Glomerular visceral epithelial cell (primary cell): ENCODE measurements around the gene CYP4V2.
"Not testable (repeated sequence)": the region's sequence is repeated elsewhere in the genome, so short reads cannot be mapped to it uniquely, and the experiment has no call there.

Source experiments
- DNase-seq: peaks from one replicate; pipeline ENCODE4 v3.0.0-alpha.2; 2016; ENCODE audit errors: extremely low spot score

The CYP4V2 gene

DNA sequence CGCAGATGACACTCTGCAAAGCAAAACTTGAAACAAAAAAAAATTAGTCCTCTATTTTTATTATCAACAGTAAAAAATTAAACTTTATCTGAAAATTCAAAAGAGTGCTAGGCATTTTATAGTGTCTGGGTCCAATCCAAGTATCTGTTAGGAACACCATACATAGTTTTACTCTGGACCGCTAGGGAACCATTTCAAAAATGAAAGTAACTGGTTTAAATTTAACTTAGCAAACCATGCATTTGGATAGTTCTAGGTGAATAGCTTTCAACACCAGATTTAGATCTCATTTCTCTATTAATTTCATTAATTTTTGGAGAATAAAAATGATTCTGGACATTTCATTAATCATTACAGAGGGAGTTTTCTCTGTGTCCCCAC, 37.1 kb downstream of the CYP4V2 start:
- DNase-seq: no peak

DNA sequence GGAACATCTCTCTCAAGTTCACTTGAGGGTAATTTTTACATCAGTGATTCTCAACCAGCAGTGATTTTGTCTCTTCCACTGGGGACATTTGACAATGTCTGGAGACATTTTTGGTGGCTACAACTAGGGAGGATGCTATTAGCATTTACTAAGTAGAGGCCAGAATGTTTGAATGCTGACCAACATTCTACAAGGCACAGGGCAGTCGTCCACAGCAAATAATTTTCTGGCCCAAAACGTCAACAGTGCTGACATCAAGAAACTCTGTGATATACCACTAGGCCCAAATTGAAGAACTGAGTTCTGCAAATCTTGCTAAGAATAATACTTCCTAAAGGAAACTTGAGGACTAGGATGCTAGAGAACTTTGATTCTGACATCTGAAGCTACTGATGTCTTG, 43.0 kb downstream of the CYP4V2 start:
- DNase-seq: no peak

DNA sequence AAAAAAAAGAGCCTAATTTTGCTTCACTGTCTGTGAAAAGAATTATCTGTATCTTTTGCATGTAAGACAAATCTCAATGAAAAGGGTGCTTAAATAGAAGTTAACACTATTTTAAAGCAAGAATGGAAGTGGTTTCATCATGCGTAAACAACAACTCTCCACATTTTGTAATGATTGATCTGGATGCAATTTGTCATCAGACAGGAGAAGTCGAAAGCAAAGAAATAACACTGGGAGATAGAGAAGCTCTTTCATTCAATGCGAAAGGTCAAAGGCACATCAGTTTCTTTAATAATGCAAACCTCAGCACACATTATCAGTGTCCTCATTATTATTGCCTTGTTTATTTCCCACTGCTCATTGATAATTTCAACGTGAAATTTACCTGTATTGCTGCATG, 44.8 kb downstream of the CYP4V2 start:
- DNase-seq: no peak

DNA sequence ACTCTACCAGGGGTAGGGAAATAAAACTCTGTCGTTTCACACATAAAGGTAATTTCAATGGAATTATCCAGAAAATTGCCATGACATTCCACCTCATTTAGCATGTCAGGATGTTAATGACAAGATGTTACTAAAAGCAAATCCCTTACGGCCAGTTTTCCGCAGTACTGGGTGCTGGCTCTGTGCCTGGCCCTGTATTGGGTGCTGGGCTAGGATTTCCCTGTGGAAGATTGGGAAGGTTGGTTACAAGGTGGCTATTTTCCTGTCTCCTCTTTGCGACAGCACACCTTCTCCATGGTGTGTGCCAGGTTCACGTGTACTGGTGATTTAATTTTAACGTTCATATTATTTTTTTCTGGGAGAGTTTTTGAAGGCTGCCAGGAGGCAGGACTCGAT, 49.1 kb downstream of the CYP4V2 start:
- DNase-seq: no peak

DNA sequence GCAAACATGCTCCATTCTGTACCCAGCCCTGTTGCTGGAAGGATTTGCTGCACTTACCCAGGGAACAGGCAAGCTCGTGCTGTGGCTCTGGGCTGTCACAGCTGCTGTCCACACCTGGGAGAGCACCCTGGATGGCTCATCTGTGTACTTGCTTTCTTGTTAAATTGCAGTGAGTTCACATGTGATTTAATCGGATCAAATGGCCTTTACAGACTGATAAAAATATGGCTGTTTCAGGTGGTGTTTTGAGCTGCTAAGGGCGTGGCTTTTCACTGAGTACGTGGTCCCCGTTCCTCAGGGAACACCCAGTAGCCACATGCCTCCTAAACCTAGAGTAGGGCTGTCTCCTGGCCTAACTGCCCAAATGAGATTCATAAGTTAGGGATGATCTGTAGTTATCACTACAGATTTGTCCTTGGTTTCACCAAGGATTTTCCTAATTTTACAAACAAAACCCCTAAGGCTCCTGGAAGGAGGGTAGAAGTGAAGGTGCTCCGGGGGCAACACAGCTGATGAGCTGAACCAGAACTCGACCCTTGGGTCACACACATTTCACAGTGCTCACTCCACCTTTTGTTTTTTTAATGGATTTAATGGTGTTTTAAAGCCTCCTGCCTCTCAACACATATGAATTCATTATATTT, 49.6 kb downstream of the CYP4V2 start:
- no peak for DNase-seq

DNA sequence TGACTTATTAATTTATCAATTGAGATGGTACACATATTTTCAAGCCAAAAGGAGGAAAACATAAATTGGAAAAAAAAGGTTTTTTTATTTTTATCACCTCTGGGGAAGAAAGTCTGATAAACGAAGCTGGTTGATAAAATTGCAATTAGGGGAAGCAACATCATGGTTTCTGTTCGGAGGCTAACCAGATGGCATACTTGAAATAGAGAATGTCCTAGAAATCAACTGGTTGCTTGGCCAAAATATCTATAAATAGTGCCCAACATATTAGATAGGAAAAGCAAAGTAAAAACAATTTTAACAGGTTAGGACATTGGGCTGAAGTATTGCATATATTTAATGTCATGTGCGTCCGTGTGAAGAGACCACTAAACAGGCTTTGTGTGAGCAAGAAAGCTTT, 50.2 kb downstream of the CYP4V2 start:
- DNase-seq: no peak

DNA sequence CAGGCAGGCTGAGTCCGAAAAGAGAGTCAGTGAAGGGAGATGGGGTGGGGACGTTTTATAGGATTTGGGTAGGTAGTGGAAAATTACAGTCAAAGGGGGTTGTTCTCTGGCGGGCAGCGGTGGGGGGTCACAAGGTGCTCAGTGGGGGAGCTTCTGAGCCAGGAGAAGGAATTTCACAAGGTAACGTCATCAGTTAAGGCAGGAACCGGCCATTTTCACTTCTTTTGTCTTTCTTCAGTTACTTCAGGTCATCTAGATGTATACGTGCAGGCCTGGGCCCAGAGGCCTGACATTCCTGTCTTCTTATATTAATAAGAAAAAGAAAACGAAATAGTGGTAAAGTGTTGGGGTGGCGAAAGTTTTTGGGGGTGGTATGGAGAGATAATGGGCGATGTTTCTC, 50.7 kb downstream of the CYP4V2 start:
- DNase-seq: not testable (repeated sequence)

DNA sequence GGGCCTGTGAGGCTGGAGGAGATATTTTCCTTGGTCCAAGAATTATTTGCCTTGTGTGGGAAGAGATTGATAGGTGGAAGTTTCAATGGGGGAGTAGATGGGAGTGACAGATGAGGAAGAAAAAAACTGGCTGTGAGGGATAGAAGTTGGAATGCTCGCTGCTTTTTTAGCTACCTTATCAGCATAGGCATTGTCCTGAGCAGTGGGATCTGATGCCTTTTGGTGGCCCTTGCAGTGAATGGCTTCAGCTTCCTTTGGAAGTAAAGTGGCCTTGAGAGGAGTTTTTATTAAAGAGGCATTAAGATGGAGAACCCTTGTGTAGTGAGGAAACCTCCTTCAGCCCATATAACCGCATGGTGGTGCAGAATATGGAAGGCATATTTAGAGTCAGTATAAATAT, 52.0 kb downstream of the CYP4V2 start:
- no peak for DNase-seq

DNA sequence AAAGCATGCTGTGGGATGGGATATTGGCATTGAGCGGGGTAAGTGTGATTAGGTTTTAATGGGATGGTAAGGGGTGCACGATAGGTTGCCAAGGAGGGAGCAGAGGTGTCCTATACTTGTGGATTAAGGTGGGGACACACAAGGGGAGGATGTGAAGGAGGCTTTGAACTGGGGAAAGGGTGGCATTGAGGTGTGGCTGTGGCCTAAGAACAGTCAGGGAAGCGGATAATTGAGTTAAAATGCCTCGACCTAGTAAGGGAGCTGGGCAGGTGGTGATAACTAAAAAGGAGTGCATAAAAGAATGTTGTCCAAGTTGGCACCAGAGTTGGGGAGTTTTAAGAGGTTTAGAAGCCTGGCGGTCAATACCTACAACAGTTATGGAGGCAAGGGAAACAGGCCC, 53.5 kb downstream of the CYP4V2 start:
- no peak for DNase-seq

DNA sequence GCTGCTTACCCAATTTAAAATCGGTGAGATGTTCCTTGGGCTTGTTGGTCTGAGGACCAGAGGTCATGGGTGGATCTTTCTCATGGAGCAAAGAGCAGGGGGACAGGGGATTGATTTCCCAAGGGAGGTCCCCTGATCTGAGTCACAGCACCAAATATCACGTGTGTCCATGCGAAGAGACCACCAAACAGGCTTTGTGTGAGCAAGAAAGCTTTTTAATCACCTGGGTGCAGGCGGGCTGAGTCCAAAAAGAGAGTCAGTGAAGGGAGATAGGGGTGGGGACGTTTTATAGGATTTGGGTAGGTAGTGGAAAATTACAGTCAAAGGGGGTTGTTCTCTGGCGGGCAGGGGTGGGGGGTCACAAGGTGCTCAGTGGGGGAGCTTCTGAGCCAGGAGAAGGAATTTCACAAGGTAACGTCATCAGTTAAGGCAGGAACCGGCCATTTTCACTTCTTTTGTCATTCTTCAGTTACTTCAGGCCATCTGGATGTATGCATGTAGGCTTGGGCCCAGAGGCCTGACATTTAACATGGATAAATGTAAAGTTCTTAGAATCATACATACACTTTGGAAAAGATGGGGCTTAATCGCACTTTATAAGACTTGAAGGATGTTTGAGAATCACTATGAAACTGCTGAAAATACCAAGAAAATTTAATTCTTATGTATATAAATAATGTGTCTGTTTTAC, 55.8 kb downstream of the CYP4V2 start:
- DNase-seq: not testable (repeated sequence)

DNA sequence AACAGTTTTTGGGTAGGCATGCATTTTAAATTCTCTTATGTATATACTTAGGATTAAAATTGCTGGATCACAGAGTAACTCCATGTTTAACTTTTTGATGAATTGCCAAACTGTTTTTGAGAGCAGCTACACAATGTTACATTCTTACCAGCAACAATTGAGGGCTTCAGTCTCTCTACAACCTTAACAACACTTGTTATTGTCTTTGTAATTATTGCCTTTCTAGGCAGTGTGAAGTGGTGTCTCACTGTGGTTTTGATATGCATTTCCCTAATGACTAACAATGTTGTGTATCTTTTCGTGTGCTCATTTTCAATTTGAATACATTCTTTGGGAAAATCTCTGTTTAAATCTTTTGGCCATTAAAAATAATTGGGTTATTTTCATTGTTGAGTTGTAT, 57.3 kb downstream of the CYP4V2 start:
- no peak for DNase-seq

DNA sequence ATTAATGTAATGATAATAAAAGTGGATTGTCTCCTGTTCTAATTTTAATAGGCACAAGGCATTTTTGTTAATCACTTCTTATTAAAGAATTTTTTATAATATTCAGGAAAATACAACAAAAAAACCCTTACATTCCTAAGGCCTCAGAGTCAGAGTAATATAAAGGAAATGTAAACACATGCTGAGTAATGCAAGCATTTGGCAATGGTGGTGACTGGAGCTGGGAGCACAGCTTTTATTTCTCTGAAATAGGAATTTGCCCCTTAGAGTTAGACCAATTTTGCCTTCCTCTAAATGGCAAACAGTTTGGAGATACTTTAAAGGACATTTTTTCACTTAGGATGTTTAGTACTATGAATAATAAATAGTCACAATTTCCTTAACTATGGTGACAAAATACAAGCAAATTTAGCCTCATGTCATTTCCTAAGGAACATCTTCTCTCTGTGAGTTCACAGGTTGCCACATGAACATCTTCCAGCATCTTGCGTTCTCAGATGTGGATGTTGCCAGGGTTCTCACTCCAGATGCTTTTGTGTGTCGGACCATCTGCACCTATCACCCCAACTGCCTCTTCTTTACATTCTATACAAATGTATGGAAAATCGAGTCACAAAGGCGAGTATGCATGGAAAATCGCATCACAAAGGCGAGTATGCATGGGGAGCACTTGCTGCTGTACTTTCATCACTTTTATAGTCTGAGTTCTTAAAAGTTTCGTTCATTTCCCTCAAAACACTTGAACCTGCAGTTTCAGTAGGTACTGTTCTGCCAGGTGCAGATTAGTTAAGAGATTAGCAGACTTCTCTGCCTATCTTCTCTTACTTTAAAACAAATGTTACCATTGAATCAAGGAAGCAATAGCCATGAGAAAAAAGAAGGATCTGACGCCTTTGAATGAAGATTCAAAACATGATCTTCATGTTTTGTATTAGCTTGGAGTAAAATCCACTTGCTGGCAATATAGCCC, 58.7 kb downstream of the CYP4V2 start:
- no peak for DNase-seq

DNA sequence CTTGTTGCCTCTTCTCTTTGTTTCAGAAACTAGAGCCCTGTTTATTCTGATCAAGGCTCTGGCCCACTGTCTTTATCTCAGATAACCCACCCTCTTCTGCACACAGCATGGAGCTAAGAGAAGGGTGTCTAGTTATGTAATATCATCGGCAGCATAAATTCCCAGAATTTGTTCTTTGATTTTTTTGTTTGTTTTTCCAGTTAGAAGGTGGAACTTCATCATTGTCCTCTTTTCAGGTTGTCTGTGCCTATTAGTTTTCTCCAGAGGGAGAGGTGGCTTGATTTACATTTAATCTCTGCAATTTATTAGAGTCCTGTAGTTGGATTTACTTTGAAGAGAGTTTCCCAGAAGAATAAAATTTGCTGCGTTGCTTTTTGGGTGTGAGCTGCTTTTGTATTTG, 59.4 kb downstream of the CYP4V2 start:
- no peak for DNase-seq

DNA sequence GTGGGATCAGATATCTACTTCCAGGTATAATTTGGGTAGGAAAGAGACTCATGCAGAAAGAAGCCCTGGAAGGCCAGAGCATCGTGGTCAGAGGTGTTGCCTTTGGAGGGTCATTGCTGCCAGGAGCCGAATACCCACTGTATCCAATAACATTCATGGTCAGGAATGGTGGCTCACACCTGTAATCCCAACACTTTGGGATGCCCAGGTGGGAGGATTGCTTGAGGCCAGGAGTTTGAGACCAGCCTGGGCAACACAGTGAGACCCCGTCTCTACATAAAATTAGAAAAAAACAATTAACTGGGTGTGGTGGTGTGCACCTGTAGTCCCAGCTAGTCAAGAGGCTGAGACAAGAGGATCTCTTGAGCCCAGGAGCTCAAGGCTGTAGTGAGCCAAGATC, 63.8 kb downstream of the CYP4V2 start:
- no peak for DNase-seq

DNA sequence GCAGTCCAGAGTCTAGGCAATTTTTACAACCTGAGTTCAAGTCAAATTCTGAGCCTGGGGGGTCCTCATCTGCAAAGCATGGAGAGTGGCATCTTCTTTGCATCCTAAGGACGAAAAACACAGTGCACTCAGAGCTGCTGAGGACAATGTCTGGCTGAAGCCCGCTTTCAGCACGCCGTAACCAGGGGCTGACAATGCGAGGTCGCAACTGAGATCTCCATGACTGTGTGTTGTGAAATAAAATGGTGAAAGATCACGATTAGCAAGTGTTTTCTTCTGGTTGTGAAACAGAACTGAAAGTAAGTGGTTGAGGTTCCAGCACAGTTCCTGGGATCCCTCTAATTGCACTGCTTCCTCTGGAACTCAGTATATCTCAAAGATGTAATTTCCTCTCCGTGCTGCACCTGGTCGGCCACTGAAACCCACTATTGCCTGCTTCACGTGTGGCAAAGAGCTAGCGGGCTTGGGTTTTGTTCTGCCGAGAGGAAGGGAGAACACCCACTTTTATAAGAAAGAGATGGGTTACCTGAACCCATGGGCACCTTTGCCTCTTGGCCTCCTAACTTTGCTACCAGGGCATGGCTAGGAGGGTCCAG, 66.9 kb downstream of the CYP4V2 start:
- DNase-seq: no peak

DNA sequence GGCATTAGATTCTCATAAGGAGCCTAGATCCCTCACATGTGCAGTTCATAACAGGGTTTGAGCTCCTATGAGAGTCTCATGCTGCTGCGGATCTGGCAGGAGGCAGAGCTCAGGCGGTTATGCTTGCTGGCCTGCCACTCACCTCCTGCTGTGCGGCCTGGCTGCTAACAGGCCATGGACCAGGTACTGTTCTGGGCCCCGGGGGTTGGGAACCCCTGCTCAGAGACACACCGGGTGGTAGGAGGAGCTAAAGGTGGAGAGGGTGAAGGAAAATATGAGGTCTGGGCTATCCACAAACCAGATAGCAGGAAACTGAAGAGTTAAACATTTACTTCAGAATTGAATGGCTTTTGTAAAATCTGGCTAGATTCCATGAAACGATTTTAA, 68.7 kb downstream of the CYP4V2 start:
- DNase-seq: no peak
